Measurements from ENCODE around the gene SMIM45.
"Not testable (repeated sequence)": the region's sequence is repeated elsewhere in the genome, so short reads cannot be mapped to it uniquely, and the experiment has no call there.

Gene SMIM45

GRCh38 chr22:41947424-41948080 is 4.4 kb upstream of the SMIM45 start:
- H3K4me3 ChIP-seq = peak overlapping the region; percentile 76
- no peak overlapping the region for H3K27ac ChIP-seq
- 64 to 75% (median 69%) methylated on average over 21 of the region's 21 CpGs for WGBS, 3 donors

GRCh38 chr22:41948142-41948541 is 3.8 kb upstream of the SMIM45 start:
- no peaks in the 10 kb centered on the region for H3K27me3 ChIP-seq
- H3K27ac ChIP-seq = no peak overlapping the region
- intact Hi-C loops (cut with DNase I) = loop anchor here in 2 of 4 donors (10.0 kb wide), 1 partner anchor 123 kb away; no protein-coding TSS in a partner anchor
- H3K4me1 ChIP-seq (ENCODE audit: insufficient read depth) = peaks cover 4% of the 10 kb centered on the region
- WGBS, 3 donors = 89 to 93% (median 92%) methylated on average over 2 of the region's 2 CpGs
- no peak overlapping the region for H3K4me3 ChIP-seq
- H3K9me3 ChIP-seq = no peaks in the 10 kb centered on the region
- DNase-seq = no peak
- TF ChIP-seq POLR2A (IDR thresholded peaks at IDR 0.05) (no peak), EP300 (IDR thresholded peaks at IDR 0.05) (no peak), CTCF (IDR thresholded peaks at IDR 0.05) (no peak)
- no peaks in the 10 kb centered on the region for H3K36me3 ChIP-seq

More at GRCh38 chr22:41947424-41948080, 4.4 kb upstream of the SMIM45 start:
- intact Hi-C loops (cut with DNase I) = loop anchor here in 2 of 4 donors (10.0 kb wide), 1 partner anchor 123 kb away; no protein-coding TSS in a partner anchor
- peaks cover 4% of the 10 kb centered on the region for H3K4me1 ChIP-seq (ENCODE audit: insufficient read depth)
- H3K9me3 ChIP-seq = no peaks in the 10 kb centered on the region
- H3K27me3 ChIP-seq = no peaks in the 10 kb centered on the region
- H3K36me3 ChIP-seq = no peaks in the 10 kb centered on the region
- DNase-seq = peak in 1 of 5 donors; percentile 37
- TF ChIP-seq EP300 (IDR thresholded peaks at IDR 0.05) (no peak), CTCF (IDR thresholded peaks at IDR 0.05) (no peak), POLR2A (IDR thresholded peaks at IDR 0.05) (no peak)

- DNase-seq = not testable (repeated sequence)
Observed at GRCh38 chr22:41948928-41949296, 3.0 kb upstream of the SMIM45 start.

GRCh38 chr22:41949297-41949965 is 2.5 kb upstream of the SMIM45 start:
- Histone ChIP-seq H3K27ac (no peak overlapping the region), H3K36me3 (no peaks in the 10 kb centered on the region), H3K4me1 (ENCODE audit: insufficient read depth) (peaks cover 4% of the 10 kb centered on the region), H3K27me3 (no peaks in the 10 kb centered on the region), H3K4me3 (no peak overlapping the region), H3K9me3 (no peaks in the 10 kb centered on the region)
- TF ChIP-seq EP300 (IDR thresholded peaks at IDR 0.05) (no peak), POLR2A (IDR thresholded peaks at IDR 0.05) (no peak), CTCF (IDR thresholded peaks at IDR 0.05) (no peak)
- intact Hi-C loops (cut with DNase I) = loop anchor here in 2 of 4 donors (10.0 kb wide), 1 partner anchor 125 kb away; no protein-coding TSS in a partner anchor
- 85 to 92% (median 90%) methylated on average over 7 of the region's 7 CpGs for WGBS, 3 donors
- no peak for DNase-seq

More at GRCh38 chr22:41948928-41949296, 3.0 kb upstream of the SMIM45 start:
- not testable (repeated sequence) for H3K36me3 ChIP-seq; H3K9me3 ChIP-seq; H3K27me3 ChIP-seq; H3K4me1 ChIP-seq (ENCODE audit: insufficient read depth); H3K27ac ChIP-seq; H3K4me3 ChIP-seq
- 84 to 89% (median 86%) methylated on average over 8 of the region's 8 CpGs for WGBS, 3 donors
- intact Hi-C loops (cut with DNase I) = loop anchor here in 2 of 4 donors (10.0 kb wide), 1 partner anchor 124 kb away; no protein-coding TSS in a partner anchor

DNA sequence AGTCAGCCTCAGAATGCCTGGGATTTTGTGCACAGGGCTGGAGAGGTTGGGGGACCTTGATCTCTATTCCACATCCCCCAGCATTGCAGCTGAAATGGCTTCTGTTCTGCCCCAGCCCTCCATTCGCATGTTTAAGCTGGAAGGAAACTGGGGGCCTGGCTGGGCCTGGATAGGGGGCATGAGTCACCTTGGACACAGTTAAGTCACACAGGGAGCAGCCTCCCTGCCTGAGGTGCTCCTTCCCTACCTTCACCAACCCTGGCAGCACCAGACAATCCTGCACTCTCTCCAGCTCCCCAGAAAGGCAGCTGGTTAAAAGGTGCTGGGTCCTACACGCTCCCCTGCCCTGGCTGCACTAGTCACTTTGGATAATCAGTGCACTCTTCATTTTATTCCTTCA is 763 bp downstream of the SMIM45 start:
- TF ChIP-seq EP300 (IDR thresholded peaks at IDR 0.05) = no peak
- no peak for TF ChIP-seq POLR2A (IDR thresholded peaks at IDR 0.05)
- no peaks in the 10 kb centered on the region for H3K9me3 ChIP-seq
- no peak for DNase-seq
- H3K27me3 ChIP-seq = no peaks in the 10 kb centered on the region
- 83 to 89% (median 85%) methylated on average over 2 of the region's 2 CpGs for WGBS, 3 donors
- peaks cover 1% of the 10 kb centered on the region for H3K4me1 ChIP-seq (ENCODE audit: insufficient read depth)
- intact Hi-C loops (cut with DNase I) = no loop called here
- no peaks in the 10 kb centered on the region for H3K36me3 ChIP-seq
- H3K4me3 ChIP-seq = no peak overlapping the region
- no peak overlapping the region for H3K27ac ChIP-seq

All from ovary (tissue), 7 donors.